HuH-7.5 (cell line): ENCODE measurements around the gene IGF1.
A peak's percentile ranks its signal among the peaks of the same experiment; 100 is the strongest.
"Not testable (repeated sequence)": the region's sequence is repeated elsewhere in the genome, so short reads cannot be mapped to it uniquely, and the experiment has no call there.

Source experiments
- DNase-seq: peaks from one replicate; pipeline ENCODE4 v3.0.0; 2011; ENCODE audit warnings: low spot score

IGF1 gene

DNA sequence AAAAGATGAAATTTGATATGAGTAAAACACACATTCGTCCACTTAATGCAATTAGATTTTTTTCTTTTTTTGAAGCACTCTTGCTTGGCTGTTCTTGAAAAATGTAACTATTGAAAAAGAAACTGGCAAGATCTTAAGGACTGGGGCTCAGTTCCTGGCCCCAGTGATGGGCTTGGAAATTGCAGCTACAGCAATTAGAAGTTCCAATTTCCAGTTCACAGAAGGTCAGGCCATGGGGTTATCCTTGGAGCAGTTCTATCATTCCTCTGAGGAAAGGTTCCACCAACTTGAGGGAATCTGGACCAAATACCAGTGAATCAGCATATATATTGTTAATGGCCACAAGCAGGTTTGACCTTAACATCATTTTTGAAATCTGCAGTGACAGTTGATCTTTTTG is 18.9 kb downstream of the IGF1 start:
- DNase-seq: no peak

- no peak for DNase-seq
Observed at GRCh38 chr12:102459314-102459713, 21.0 kb downstream of the IGF1 start.

DNA sequence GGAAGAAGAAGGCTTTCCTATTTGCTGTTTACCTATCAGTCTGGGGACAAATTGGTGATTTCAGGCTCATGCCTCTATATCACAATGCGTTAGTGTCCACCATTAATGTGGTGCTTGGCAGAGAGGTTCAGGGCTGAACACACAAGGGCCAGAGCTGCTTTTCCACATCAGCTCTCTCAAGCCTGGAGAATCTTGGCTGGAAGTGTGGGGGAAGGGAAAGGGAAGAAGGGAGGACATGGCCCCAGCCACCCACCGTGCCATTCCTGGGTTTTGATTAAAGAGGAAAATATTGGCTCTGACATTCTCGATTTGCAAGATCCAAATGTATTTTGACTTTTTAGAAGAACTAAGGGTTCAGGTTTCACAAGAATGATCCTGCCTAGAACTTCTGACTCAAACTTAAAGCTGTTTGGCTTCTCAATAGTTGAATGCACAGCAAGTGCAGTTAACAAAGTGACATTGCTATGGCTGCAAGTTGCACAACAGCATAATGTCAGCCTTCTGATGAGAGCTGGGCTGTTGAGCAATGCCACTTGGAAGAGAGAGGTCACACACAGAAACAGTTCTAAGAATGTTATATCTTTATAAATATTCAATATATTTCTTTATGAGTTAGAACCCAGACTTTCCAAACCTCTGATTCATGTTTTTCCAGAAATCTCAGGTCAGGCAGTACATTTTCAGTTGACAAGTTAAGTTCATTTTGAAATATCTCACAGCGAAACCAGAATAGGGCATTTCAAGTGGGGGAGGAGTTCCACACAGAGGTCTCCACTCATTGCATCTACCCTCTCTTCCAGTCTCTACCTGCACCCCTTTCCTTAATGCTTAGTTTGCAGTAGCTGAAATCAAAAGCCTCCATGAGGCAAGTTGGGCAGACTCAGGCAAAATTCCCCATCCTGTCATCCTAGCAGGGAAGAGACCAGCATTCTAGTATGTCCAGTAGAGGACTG is 25.3 kb downstream of the IGF1 start:
- peak; percentile 51 for DNase-seq

GRCh38 chr12:102454330-102454729 is 26.0 kb downstream of the IGF1 start:
- no peak for DNase-seq

DNA sequence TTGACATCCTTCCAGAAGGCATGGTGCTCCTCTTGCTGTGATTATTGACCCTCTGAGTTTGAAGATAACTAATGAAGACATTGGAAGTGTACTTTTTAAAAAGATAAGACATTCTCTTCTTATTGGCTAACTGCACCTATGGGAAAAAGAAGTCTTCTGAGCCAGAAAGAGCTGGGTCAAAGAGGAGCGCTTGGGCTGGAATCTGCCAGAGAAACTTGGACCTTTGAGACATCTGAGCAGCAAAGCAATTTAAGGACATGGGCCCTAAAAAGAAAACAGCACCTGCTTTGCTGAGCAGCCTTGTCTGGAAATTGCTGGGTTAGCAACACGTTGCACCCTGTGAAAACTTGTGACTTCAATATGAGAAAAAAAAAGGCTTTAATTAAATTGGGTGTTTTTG is 27.8 kb downstream of the IGF1 start:
- no peak for DNase-seq

DNA sequence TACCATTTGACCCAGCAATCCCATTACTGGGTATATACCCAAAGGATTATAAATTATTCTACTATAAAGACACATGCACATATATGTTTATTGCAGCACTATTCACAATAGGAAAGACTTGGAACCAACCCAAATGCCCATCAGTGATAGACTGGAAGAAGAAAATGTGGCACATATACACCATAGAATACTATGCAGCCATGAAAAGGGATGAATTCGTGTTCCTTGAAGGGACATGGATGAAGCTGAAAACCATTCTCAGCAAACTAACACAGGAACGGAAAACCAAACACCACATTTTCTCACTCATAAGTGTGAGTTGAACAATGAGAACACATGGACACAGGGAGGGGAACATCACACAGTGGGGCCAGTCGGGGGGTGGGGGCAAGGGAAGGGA is 31.3 kb downstream of the IGF1 start:
- DNase-seq: not testable (repeated sequence)

GRCh38 chr12:102447426-102447825 is 32.9 kb downstream of the IGF1 start:
- DNase-seq: not testable (repeated sequence)

- DNase-seq: no peak
Observed at GRCh38 chr12:102444707-102445106, 35.7 kb downstream of the IGF1 start.

DNA sequence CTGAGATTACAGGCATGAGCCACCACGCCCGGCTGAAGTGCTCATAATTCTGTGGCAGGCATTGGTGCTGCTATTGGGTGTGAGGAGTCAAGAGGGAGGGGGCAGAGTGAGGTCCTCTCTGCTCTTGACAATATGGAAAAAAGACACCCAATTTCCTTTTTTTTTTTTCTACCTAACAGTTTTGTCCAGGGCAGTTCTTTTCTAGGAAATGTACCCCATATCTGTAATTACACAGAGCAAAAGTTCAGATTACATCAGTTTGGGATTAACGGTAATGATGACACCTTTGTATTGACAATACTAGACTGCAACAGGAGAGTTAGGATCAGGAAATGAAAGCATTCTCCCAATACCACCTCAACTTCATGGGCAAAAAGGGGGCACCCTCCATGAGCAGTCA is 36.3 kb downstream of the IGF1 start:
- no peak for DNase-seq

DNA sequence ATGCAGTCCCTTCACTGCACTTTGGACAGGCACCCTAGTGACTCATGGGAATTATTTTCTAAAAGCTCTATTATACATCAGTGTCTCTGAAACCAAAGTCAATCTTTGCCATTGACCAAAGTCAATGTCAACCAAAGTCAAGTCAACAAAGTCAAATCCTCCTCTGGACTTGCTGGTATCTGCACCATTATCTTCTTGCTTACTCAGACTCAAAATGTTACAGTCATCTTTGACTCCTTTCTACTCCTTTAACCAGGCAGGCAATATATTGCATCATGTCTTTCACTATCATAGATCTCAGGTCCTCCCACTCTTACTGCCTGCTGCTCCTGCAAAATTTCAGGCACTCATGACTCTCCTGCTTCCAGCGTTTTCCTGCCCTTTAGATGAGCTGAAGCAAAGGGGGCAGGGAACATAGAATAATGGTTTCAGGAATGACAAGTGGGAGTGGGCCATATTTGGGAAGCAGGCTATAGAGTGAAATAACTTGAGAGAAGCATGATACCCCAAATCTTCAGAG is 39.2 kb downstream of the IGF1 start:
- no peak for DNase-seq

DNA sequence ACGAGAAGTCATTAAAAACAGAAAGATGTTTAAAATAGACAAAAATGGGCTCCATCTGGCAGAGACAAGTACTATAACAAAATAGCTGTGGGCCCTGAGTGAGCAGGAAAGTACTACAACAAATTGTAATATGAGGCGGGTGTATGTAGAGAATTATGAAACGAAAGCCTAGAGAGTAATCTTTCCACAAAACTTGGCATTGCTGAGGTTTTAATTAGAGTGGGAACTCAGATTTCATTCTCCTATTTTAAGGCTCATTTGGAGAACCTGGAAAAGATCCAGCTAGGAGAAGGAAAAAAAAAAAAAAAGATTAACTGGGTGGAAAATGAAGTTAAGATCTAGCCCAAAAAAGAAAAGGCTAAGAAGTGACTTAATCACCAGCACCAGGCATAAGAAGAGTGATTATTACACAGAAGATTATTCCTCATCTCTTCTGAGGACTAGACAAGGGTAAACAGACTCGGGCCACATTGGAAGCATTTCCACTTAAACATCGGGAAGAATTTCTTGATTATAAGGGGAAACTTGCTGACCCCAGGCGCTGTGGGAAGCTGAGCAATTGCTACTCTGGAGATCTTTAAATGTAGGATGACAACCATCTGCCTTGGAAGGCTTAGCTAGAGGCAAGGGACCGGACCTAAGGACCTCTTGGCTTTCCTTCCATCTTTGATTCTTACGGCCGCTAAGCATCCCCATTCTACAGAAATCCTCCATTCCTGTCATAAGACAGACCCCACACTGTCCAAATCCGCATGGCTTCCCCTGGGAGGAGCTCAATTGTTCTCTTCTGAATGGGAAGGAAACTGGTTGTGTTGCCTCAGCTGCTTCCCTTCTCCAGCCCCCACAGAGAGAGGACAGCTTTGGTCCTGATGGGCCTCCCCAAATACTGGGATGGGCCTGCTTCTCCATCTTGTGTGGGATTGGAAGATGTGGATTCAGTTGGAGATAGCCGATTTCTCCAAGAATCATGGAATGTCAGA is 40.6 kb downstream of the IGF1 start:
- no peak for DNase-seq

DNA sequence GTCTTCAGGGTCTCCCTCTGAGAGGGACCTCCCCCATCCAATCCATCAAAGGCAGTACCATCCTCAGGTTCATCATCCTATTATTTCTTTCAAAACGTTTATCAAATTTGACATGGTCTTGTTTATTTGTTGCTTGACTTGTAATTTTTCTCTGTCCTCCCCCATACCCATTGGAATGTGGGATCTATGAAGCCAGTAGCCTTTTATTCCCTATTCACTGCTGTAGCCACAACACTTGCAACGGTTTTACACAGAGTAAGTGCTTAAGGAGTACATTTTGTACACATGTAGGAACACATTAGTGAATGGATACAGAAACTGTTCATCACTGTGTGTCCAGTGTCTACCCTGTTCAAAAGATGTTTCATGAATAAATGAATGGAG is 41.5 kb downstream of the IGF1 start:
- no peak for DNase-seq

DNA sequence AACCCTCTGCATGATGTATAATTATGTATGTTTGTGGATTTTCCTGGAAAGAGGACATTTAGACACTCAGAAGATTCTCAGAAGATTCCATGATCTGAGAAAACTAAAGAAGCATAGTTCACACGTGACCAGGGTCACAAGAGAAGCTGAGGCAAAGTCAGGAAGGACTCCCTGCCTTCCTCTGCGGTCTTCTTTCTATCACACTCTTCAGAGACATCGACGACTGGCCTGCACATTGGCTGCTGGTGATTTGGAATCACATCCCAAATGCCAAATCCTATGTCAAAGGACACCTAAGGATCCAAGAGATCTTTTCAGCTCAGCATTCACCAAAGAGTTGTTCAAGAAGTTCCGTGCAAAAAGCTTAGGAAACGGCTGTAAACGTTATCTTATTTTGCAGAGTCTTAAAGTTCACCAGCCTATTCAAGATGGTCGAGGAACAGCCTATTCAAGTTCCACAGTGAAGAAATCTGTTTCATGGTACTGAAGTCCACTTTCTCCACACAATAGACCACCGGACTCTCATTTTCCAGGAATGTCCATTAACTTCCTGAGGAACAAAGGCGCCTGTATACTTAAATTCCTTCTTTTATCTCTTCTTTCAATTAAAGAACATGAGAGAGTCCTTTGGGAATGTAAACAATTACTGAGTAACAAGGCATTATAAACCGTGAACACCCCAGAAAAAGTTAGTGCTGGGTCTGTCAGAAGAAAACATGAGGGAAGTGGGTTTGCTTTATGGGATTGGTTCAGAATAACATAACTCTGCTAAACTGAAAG is 42.1 kb downstream of the IGF1 start:
- no peak for DNase-seq

DNA sequence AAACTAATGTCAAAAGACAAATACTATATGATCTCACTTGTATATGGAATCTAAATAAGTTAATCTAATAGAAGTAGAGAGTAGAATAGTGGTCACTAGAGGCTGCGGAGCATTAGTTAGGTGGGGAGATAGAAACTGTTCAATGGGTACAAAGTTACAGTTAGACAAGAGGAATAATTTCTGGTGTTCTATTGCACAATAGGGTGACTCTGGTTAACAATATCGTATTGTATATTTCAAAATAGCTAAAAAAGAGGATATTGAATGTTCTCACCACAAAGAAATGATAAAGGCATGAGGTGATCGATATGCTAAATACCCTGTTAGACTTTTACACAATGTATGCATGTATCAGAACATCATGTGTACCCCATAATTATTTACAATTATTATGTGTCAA is 42.9 kb downstream of the IGF1 start:
- no peak for DNase-seq

- no peak for DNase-seq
Observed at GRCh38 chr12:102436867-102437266, 43.5 kb downstream of the IGF1 start.

DNA sequence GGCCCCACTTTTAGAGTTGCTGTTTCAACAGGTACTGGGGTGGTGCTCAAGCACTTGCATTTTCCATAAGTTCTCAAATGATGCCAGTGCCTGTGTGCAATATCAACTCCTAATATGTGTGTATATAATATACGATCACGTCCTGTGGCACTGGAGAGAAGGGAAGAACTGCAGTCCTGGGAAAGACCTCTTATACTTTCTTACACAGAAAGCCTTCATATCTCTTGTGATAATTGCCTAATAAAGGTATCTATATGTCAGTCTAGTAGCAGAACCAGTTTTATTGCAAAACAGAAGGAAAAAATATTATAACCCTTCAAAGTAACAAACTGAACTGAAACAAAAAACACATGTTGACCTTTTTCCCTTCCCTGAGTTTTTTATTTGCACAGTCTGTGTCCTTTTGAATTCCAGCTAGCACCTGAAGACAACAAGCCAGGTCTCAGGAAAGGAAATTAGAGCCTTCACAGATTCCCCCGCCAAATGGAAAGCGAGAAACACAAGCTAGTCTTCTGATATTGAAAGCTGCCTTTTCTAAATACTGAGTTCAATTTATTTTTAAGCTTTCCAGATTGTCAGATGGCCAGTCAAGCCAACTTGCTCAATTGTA is 44.4 kb downstream of the IGF1 start:
- DNase-seq: no peak

GRCh38 chr12:102433304-102433703 is 47.1 kb downstream of the IGF1 start:
- no peak for DNase-seq

- no peak for DNase-seq
Observed at GRCh38 chr12:102430661-102431060, 49.7 kb downstream of the IGF1 start.

- no peak for DNase-seq
Observed at GRCh38 chr12:102429211-102430154, 50.9 kb downstream of the IGF1 start.

GRCh38 chr12:102427543-102427941 is 52.8 kb downstream of the IGF1 start:
- DNase-seq: no peak
